ENCODE data around the gene PSIP1. TPM values are rescaled to one million over a fixed set of nuclear protein-coding genes. Genes with fewer than 3 reads are reported as not detected.

The PSIP1 gene
- total and polyA plus RNA-seq, 5 experiments from 2014 or later, result 113 to 184 (median 163) TPM

- ATAC-seq, result no peak
- H3K27me3 Mint-ChIP-seq, result no peaks in the 10 kb centered on the region
- H3K4me1 Mint-ChIP-seq, result peaks cover 21 to 72% (median 61%) of the 10 kb centered on the region in 4 donors
- H3K36me3 Mint-ChIP-seq, result peaks cover 4 to 71% (median 7%) of the 10 kb centered on the region in 3 donors
- POLR2A ChIA-PET, result interaction anchor here (0.6 to 3.2 kb wide), 4 partner anchors 12 to 204 kb away, joined by 3 to 21 read pairs (median 3); partner anchors contain the start of gene PSIP1
- H3K27ac Mint-ChIP-seq, result peak overlapping the region; percentile 50 to 90 (median 78)
- H3K9me3 Mint-ChIP-seq, result no peaks in the 10 kb centered on the region
- peak overlapping the region in 8 of 10 donors; percentile 31 to 67 (median 57) for H3K4me3 Mint-ChIP-seq
- DNase-seq, result no peak
These were observed 11.6 kb downstream of the PSIP1 start for GRCh38 chr9:15499139-15499538.

GRCh38 chr9:15498246-15498995 is 12.3 kb downstream of the PSIP1 start:
- Mint-ChIP-seq H3K4me1 (peaks cover 22 to 70% (median 62%) of the 10 kb centered on the region in 4 donors), H3K4me3 (peak overlapping the region in 2 of 10 donors; percentile 12 to 22), H3K27ac (peak overlapping the region in 6 of 10 donors; percentile 4 to 90 (median 30)), H3K9me3 (no peaks in the 10 kb centered on the region), H3K27me3 (no peaks in the 10 kb centered on the region), H3K36me3 (peaks cover 4 to 69% (median 8%) of the 10 kb centered on the region in 3 donors)
- ATAC-seq (no peak), DNase-seq (no peak)
- POLR2A ChIA-PET, result no interaction called here

GRCh38 chr9:15492485-15493150 is 18.2 kb downstream of the PSIP1 start:
- Mint-ChIP-seq H3K27ac (peak overlapping the region in 9 of 10 donors; percentile 15 to 83 (median 61)), H3K27me3 (no peaks in the 10 kb centered on the region), H3K9me3 (peaks cover 0 to 3% (median 0%) of the 10 kb centered on the region in 9 donors), H3K4me3 (peak overlapping the region in 1 of 10 donors; percentile 57), H3K36me3 (peaks cover 2 to 71% (median 22%) of the 10 kb centered on the region in 3 donors), H3K4me1 (peaks cover 22 to 60% (median 49%) of the 10 kb centered on the region in 4 donors)
- ATAC-seq (no peak), DNase-seq (no peak)
- POLR2A ChIA-PET, result interaction anchor here (1.4 kb wide), 1 partner anchor 18 kb away, joined by 6 read pairs; the partner anchor contains the start of gene PSIP1

- H3K27ac Mint-ChIP-seq, result peak overlapping the region; percentile 15 to 84 (median 48)
- POLR2A ChIA-PET, result interaction anchor here (1.4 kb wide), 1 partner anchor 19 kb away, joined by 6 read pairs; the partner anchor contains the start of gene PSIP1
- peaks cover 19 to 58% (median 51%) of the 10 kb centered on the region in 4 donors for H3K4me1 Mint-ChIP-seq
- H3K27me3 Mint-ChIP-seq, result no peaks in the 10 kb centered on the region
- peaks cover 3 to 73% (median 22%) of the 10 kb centered on the region in 3 donors for H3K36me3 Mint-ChIP-seq
- peaks cover 0 to 3% (median 0%) of the 10 kb centered on the region in 9 donors for H3K9me3 Mint-ChIP-seq
- DNase-seq (no peak), ATAC-seq (no peak)
- peak overlapping the region in 1 of 10 donors; percentile 19 for H3K4me3 Mint-ChIP-seq
These were observed 18.8 kb downstream of the PSIP1 start for GRCh38 chr9:15491950-15492349.

- H3K4me1 Mint-ChIP-seq, result peaks cover 20 to 42% (median 41%) of the 10 kb centered on the region in 4 donors
- peaks cover 3 to 84% (median 7%) of the 10 kb centered on the region in 3 donors for H3K36me3 Mint-ChIP-seq
- ATAC-seq (peak; percentile 49 to 52), DNase-seq (peak in 3 of 10 donors; percentile 21 to 45 (median 34))
- H3K27ac Mint-ChIP-seq, result peak overlapping the region in 6 of 10 donors; percentile 4 to 90 (median 18)
- H3K9me3 Mint-ChIP-seq, result no peaks in the 10 kb centered on the region
- no peak overlapping the region for H3K4me3 Mint-ChIP-seq
- POLR2A ChIA-PET, result no interaction called here
- H3K27me3 Mint-ChIP-seq, result no peaks in the 10 kb centered on the region
These were observed 24.7 kb downstream of the PSIP1 start for GRCh38 chr9:15485836-15486666.

- DNase-seq (no peak), ATAC-seq (no peak)
- Mint-ChIP-seq H3K36me3 (peaks cover 3 to 84% (median 7%) of the 10 kb centered on the region in 3 donors), H3K4me1 (peaks cover 20 to 47% (median 44%) of the 10 kb centered on the region in 4 donors), H3K27ac (peak overlapping the region in 2 of 10 donors; percentile 17 to 22), H3K27me3 (no peaks in the 10 kb centered on the region), H3K4me3 (no peak overlapping the region), H3K9me3 (no peaks in the 10 kb centered on the region)
- POLR2A ChIA-PET, result interaction anchor here (0.5 kb wide), 1 partner anchor 99 kb away, joined by 3 read pairs; no protein-coding TSS in a partner anchor
These were observed 26.0 kb downstream of the PSIP1 start for GRCh38 chr9:15484802-15485201.

GRCh38 chr9:15482146-15482545 is 28.6 kb downstream of the PSIP1 start:
- H3K9me3 Mint-ChIP-seq, result no peaks in the 10 kb centered on the region
- no peaks in the 10 kb centered on the region for H3K27me3 Mint-ChIP-seq
- H3K4me3 Mint-ChIP-seq, result no peak overlapping the region
- DNase-seq (no peak), ATAC-seq (no peak)
- POLR2A ChIA-PET, result interaction anchor here (0.6 kb wide), 1 partner anchor 14 kb away, joined by 3 read pairs; no protein-coding TSS in a partner anchor
- peak overlapping the region; percentile 8 to 59 (median 41) for H3K27ac Mint-ChIP-seq
- peaks cover 0 to 81% (median 7%) of the 10 kb centered on the region in 3 donors for H3K36me3 Mint-ChIP-seq
- H3K4me1 Mint-ChIP-seq, result peaks cover 20 to 44% (median 38%) of the 10 kb centered on the region in 4 donors

GRCh38 chr9:15480028-15480427 is 30.7 kb downstream of the PSIP1 start:
- H3K4me1 Mint-ChIP-seq, result peaks cover 18 to 40% (median 31%) of the 10 kb centered on the region in 4 donors
- no peak for DNase-seq
- H3K27ac Mint-ChIP-seq, result peak overlapping the region in 5 of 10 donors; percentile 22 to 77 (median 64)
- POLR2A ChIA-PET, result interaction anchor here (1.4 kb wide), 1 partner anchor 30 kb away, joined by 4 read pairs; the partner anchor contains the start of gene PSIP1
- H3K36me3 Mint-ChIP-seq, result peaks cover 0 to 76% (median under 1%) of the 10 kb centered on the region in 3 donors
- H3K4me3 Mint-ChIP-seq, result peak overlapping the region in 2 of 10 donors; percentile 2 to 64
- H3K9me3 Mint-ChIP-seq, result no peaks in the 10 kb centered on the region
- no peak for ATAC-seq
- H3K27me3 Mint-ChIP-seq, result no peaks in the 10 kb centered on the region

GRCh38 chr9:15475923-15476536 is 34.7 kb downstream of the PSIP1 start:
- peaks cover 7 to 19% (median 13%) of the 10 kb centered on the region in 4 donors for H3K4me1 Mint-ChIP-seq
- H3K27ac Mint-ChIP-seq, result peak overlapping the region in 5 of 10 donors; percentile 8 to 76 (median 61)
- POLR2A ChIA-PET, result interaction anchor here (0.8 kb wide), 1 partner anchor 9 kb away, joined by 3 read pairs; no protein-coding TSS in a partner anchor
- ATAC-seq (no peak), DNase-seq (no peak)
- no peak overlapping the region for H3K4me3 Mint-ChIP-seq
- H3K9me3 Mint-ChIP-seq, result no peaks in the 10 kb centered on the region
- no peaks in the 10 kb centered on the region for H3K27me3 Mint-ChIP-seq
- H3K36me3 Mint-ChIP-seq, result peaks cover 0 to 77% (median 3%) of the 10 kb centered on the region in 3 donors

GRCh38 chr9:15469862-15470261 is 40.9 kb downstream of the PSIP1 start:
- POLR2A ChIA-PET, result interaction anchor here (1.1 to 1.4 kb wide), 2 partner anchors 41 to 47 kb away, joined by 3 read pairs; partner anchors contain the start of genes PSIP1 and SNAPC3
- DNase-seq (no peak), ATAC-seq (no peak)
- H3K27me3 Mint-ChIP-seq, result no peaks in the 10 kb centered on the region
- H3K27ac Mint-ChIP-seq, result peak overlapping the region in 8 of 10 donors; percentile 2 to 85 (median 53)
- no peaks in the 10 kb centered on the region for H3K9me3 Mint-ChIP-seq
- no peak overlapping the region for H3K4me3 Mint-ChIP-seq
- H3K4me1 Mint-ChIP-seq, result peaks cover 2 to 6% (median 4%) of the 10 kb centered on the region in 4 donors
- peaks cover 3 to 88% (median 15%) of the 10 kb centered on the region in 3 donors for H3K36me3 Mint-ChIP-seq

GRCh38 chr9:15469406-15469805 is 41.4 kb downstream of the PSIP1 start:
- peak overlapping the region in 5 of 10 donors; percentile 36 to 71 (median 46) for H3K27ac Mint-ChIP-seq
- H3K36me3 Mint-ChIP-seq, result peaks cover 3 to 89% (median 15%) of the 10 kb centered on the region in 3 donors
- no peaks in the 10 kb centered on the region for H3K9me3 Mint-ChIP-seq
- DNase-seq, result no peak
- no peaks in the 10 kb centered on the region for H3K27me3 Mint-ChIP-seq
- no peak overlapping the region for H3K4me3 Mint-ChIP-seq
- no peak for ATAC-seq
- POLR2A ChIA-PET, result interaction anchor here (1.4 kb wide), 1 partner anchor 47 kb away, joined by 3 read pairs; the partner anchor contains the start of gene SNAPC3
- H3K4me1 Mint-ChIP-seq, result peaks cover 2 to 6% (median 3%) of the 10 kb centered on the region in 4 donors
